GM23248 (cell line): ENCODE results near the gene CSNK2A3. TPM values are rescaled to one million over a fixed set of nuclear protein-coding genes. Genes with fewer than 3 reads are reported as not detected.

ENCODE experiments used
- DNase-seq: peaks from one replicate; pipeline ENCODE4 v3.0.0-alpha.2; 2015
- H2AFZ ChIP-seq: fragments of 200-600 bp; sonication (generic); 2 replicates; pipeline ENCODE4 v1.6.1; 2016; ENCODE audit warnings: antibody characterized with exemption
- H3F3A ChIP-seq: fragments of 200-600 bp; sonication (generic); 2 replicates; pipeline ENCODE4 v1.6.1; 2016; ENCODE audit warnings: mild to moderate bottlenecking, antibody characterized with exemption, mixed run types; ENCODE audit not compliant: insufficient read depth
- H3K27ac ChIP-seq: fragments of 200-600 bp; sonication (generic); 2 replicates; pipeline ENCODE4 v1.5.1; 2016; ENCODE audit warnings: mild to moderate bottlenecking
- H3K27me3 ChIP-seq: fragments of 200-600 bp; sonication (generic); replicated peaks from 2 replicates; pipeline ENCODE4 v1.6.1; 2016; ENCODE audit warnings: mild to moderate bottlenecking; ENCODE audit not compliant: insufficient read depth
- H3K36me3 ChIP-seq: fragments of 200-600 bp; sonication (generic); 2 replicates; pipeline ENCODE4 v1.6.1; 2016; ENCODE audit warnings: low read depth, mild to moderate bottlenecking
- H3K4me1 ChIP-seq: fragments of 200-600 bp; sonication (generic); 2 replicates; pipeline ENCODE4 v1.6.1; 2016; ENCODE audit warnings: mild to moderate bottlenecking; ENCODE audit not compliant: insufficient read depth
- H3K4me2 ChIP-seq: fragments of 200-600 bp; sonication (generic); one replicate; pipeline ENCODE4 v1.6.1; 2016; ENCODE audit warnings: mild to moderate bottlenecking; ENCODE audit not compliant: unreplicated experiment
- H3K4me3 ChIP-seq: fragments of 200-600 bp; sonication (generic); 2 replicates; pipeline ENCODE4 v1.5.1; 2016; ENCODE audit warnings: mild to moderate bottlenecking
- H3K79me2 ChIP-seq: fragments of 200-600 bp; sonication (generic); 2 replicates; pipeline ENCODE4 v1.6.1; 2016; ENCODE audit warnings: mild to moderate bottlenecking; ENCODE audit not compliant: insufficient read depth
- H3K9ac ChIP-seq: fragments of 200-600 bp; sonication (generic); 2 replicates; pipeline ENCODE4 v1.6.1; 2016; ENCODE audit warnings: mild to moderate bottlenecking
- H3K9me2 ChIP-seq: fragments of 200-600 bp; sonication (generic); 2 replicates; pipeline ENCODE4 v1.6.1; 2016; ENCODE audit warnings: mixed run types, mild to moderate bottlenecking, moderate library complexity; ENCODE audit not compliant: insufficient read depth
- H3K9me3 ChIP-seq: fragments of 200-600 bp; sonication (generic); one replicate; pipeline ENCODE4 v1.6.1; 2017; ENCODE audit warnings: low read depth
- H4K20me1 ChIP-seq: fragments of 200-600 bp; sonication (generic); 2 replicates; pipeline ENCODE4 v1.6.0; 2016; ENCODE audit not compliant: insufficient read depth
- EZH2 ChIP-seq: fragments of 200-600 bp; sonication (generic); IDR thresholded peaks from 2 replicates; pipeline ENCODE4 v1.6.1; 2018; ENCODE audit warnings: antibody characterized with exemption, mild to moderate bottlenecking; ENCODE audit not compliant: insufficient read depth, poor library complexity, severe bottlenecking
- EZH2phosphoT487 ChIP-seq: fragments of 200-600 bp; sonication (generic); IDR thresholded peaks from 2 replicates; pipeline ENCODE4 v1.6.1; 2018; ENCODE audit warnings: antibody characterized with exemption, moderate library complexity, mild to moderate bottlenecking, low read depth; ENCODE audit not compliant: insufficient read depth
- WGBS, 2 experiments: methylation state at CpG; one replicate each; pipeline ENCODE4 v1.1.6; 2015 to 2017; ENCODE audit warnings: low lambda C conversion rate in 2 of 2, low coverage in 1 of 2; ENCODE audit errors: missing lambda C conversion rate in 2 of 2; 5-methylcytosine and 5-hydroxymethylcytosine counted together
- in situ Hi-C: fragments of 300-500 bp; cut with MboI; formaldehyde crosslinking; loops from 2 replicates; pipeline ENCODE4 v1.15.0; 2020
- polyA plus RNA-seq: library from polyadenylated mRNA; unstranded; fragments of >200 nt; fragmentation: Nextera tagmentation; extraction: Ambion mirVana; gene quantifications from 2 replicates; pipeline ENCODE4 v1.2.1, GENCODE V29; 2016
- total RNA-seq: library from RNA; depleted of rRNA; stranded (reverse); fragments of >200 nt; shearing (Covaris generic); gene quantifications from 2 replicates; pipeline ENCODE4 v1.2.3, GENCODE V29; 2014

The CSNK2A3 gene
- total and polyA plus RNA-seq, 2 experiments from 2014 or later: 0.73 to 2.5 TPM

DNA sequence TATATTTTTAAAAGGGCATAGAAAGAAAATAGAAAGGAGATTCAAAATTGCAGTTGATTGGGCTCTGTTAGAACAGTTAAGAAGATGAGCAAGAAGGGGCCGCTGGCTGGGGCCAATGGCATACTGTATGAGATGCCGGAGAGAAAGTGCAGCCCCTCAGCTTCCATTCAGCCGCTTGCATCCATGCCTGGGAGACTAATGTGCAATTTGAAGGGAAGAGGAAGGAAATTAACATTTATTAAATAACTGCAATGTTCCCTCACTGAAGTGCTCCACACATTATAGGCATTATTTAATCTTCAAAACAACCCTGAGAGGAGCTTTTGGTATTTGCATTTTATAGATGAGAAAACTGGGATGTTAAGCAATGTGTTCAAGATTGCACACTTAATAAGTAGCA, 44.7 kb upstream of the CSNK2A3 start:
- in situ Hi-C loops: no loop called here
- Histone ChIP-seq H3F3A (peaks cover 14% of the 10 kb centered on the region), H3K27ac (no peak overlapping the region), H4K20me1 (no peaks in the 10 kb centered on the region), H3K9ac (no peak overlapping the region), H3K36me3 (no peaks in the 10 kb centered on the region), H3K27me3 (no peaks in the 10 kb centered on the region), H3K4me2 (no peak overlapping the region), H3K4me1 (peaks cover 15% of the 10 kb centered on the region), H2AFZ (no peak overlapping the region), H3K79me2 (no peaks in the 10 kb centered on the region), H3K9me3 (no peaks in the 10 kb centered on the region), H3K4me3 (no peak overlapping the region), H3K9me2 (no peaks in the 10 kb centered on the region)
- DNase-seq: no peak
- 88 to 92% methylated on average over 3 of the region's 3 CpGs for WGBS, 2 experiments
- TF ChIP-seq EZH2phosphoT487 (no peak), EZH2 (no peak)

DNA sequence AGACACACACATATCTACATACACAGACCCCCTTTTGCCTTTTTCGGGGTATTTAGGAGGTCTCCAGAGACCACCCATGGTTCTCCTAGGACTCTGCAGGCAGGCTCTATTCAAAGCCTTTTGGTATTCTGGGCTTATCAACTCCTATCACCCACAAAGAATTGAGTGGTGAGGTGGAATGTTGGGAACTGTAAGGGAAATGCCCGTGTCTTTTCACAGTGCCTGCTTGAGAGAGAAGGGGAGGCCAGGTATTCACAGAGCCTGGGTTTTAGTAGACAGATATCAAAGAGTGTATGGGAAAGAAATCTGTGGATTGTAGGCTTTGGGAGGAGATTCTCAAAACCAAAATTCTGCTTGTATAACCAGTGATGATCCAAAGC, 44.0 kb upstream of the CSNK2A3 start:
- Histone ChIP-seq H3K4me3 (peak overlapping the region; percentile 54; the same call in 1 of the 2 replicates), H3K79me2 (no peaks in the 10 kb centered on the region), H3F3A (peaks cover 19% of the 10 kb centered on the region), H3K4me1 (peaks cover 19% of the 10 kb centered on the region), H3K4me2 (peak overlapping the region; percentile 85), H3K36me3 (no peaks in the 10 kb centered on the region), H3K27me3 (no peaks in the 10 kb centered on the region), H3K9ac (peak overlapping the region; percentile 79), H3K27ac (peak overlapping the region; percentile 95), H4K20me1 (no peaks in the 10 kb centered on the region), H3K9me2 (no peaks in the 10 kb centered on the region), H2AFZ (peak overlapping the region; percentile 79; the same call in 1 of the 2 replicates), H3K9me3 (no peaks in the 10 kb centered on the region)
- DNase-seq: peak; percentile 22
- in situ Hi-C loops: no loop called here
- no peak for TF ChIP-seq EZH2phosphoT487
- no peak for TF ChIP-seq EZH2
- 82 to 84% methylated on average over 2 of the region's 2 CpGs for WGBS, 2 experiments

DNA sequence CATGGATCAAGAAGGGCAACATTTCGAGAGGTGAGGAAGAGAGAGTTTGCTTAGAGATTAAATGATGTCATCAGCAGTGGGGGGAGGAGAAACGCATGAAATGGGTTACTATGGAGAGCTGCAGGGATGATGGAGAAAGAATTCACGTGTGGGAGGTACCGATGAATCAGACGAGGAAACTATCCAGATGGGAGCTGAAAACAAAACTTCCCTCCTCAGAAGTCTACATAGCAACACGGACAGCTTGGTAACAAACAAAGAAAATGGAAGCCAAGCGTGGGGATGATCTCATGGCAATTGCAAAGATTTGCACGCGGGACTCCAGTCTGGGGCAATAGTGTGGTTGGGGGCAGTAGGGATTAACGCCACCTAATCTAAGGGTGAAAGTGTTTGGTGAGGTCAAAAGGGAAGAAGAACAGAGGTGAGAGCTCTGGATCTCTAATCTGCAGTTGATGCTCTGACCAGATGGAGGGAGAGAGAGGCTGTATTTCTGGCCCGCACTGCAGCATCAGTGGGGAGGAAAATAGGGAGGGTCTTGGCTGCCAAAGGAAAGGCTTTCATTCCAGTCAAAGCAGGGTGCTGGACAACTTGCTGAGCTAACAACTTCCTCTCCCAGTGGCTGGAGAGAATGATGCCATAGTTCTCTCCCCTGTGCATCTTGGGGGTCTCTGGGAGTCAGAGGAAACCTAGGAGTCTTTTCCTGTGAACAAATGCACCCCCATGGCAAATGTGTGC, 43.4 kb upstream of the CSNK2A3 start:
- Histone ChIP-seq H3K27me3 (no peaks in the 10 kb centered on the region), H3K79me2 (no peaks in the 10 kb centered on the region), H4K20me1 (no peaks in the 10 kb centered on the region), H2AFZ (peak overlapping the region; percentile 79), H3K27ac (peak overlapping the region; percentile 95), H3K4me2 (peak overlapping the region; percentile 85), H3F3A (peaks cover 24% of the 10 kb centered on the region), H3K4me3 (peak overlapping the region; percentile 54), H3K4me1 (peaks cover 23% of the 10 kb centered on the region), H3K36me3 (no peaks in the 10 kb centered on the region), H3K9me3 (no peaks in the 10 kb centered on the region), H3K9ac (peak overlapping the region; percentile 79), H3K9me2 (no peaks in the 10 kb centered on the region)
- DNase-seq: peak; percentile 98
- TF ChIP-seq EZH2phosphoT487: no peak
- TF ChIP-seq EZH2: no peak
- 1 to 3% methylated on average over 11 of the region's 11 CpGs for WGBS, 2 experiments
- in situ Hi-C loops: no loop called here

DNA sequence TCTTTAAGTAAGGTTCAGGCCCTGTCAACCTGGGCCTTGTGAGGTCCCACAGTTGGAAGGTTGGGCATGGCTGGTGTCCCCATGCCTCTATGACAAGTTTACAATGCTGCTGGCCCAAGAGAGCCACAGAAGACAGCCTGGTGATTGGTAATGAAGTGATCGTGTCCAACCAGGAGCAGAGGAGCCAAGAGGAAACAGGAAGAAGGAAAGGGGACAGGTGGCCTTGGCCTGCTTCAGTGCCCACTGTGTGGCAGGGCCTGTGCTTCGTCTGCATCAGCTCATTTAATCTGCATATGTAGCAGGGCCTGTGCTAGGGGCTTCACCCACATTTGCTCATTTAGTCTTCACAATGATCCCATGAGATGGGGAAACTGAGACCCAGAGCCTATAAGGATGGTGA, 42.1 kb upstream of the CSNK2A3 start:
- Histone ChIP-seq H3K4me3 (no peak overlapping the region), H3K9me2 (no peaks in the 10 kb centered on the region), H4K20me1 (no peaks in the 10 kb centered on the region), H2AFZ (no peak overlapping the region), H3K36me3 (no peaks in the 10 kb centered on the region), H3K79me2 (no peaks in the 10 kb centered on the region), H3K9me3 (no peaks in the 10 kb centered on the region), H3K4me1 (peaks cover 26% of the 10 kb centered on the region), H3K9ac (no peak overlapping the region), H3F3A (peaks cover 29% of the 10 kb centered on the region), H3K4me2 (no peak overlapping the region), H3K27me3 (no peaks in the 10 kb centered on the region), H3K27ac (no peak overlapping the region)
- DNase-seq: no peak
- in situ Hi-C loops: no loop called here
- 81 to 93% methylated on average over 2 of the region's 2 CpGs for WGBS, 2 experiments
- TF ChIP-seq EZH2: no peak
- no peak for TF ChIP-seq EZH2phosphoT487
